HG03103 (cell line): ENCODE data around the gene DHCR24.
"Not testable (repeated sequence)": the region's sequence is repeated elsewhere in the genome, so short reads cannot be mapped to it uniquely, and the experiment has no call there.

Experiments used
- ATAC-seq: cut with Tn5 transposase; IDR thresholded peaks from one replicate; pipeline ENCODE4 v1.9.1; 2021; ENCODE audit warnings: low read depth; ENCODE audit not compliant: unreplicated experiment

The DHCR24 gene, protein sequence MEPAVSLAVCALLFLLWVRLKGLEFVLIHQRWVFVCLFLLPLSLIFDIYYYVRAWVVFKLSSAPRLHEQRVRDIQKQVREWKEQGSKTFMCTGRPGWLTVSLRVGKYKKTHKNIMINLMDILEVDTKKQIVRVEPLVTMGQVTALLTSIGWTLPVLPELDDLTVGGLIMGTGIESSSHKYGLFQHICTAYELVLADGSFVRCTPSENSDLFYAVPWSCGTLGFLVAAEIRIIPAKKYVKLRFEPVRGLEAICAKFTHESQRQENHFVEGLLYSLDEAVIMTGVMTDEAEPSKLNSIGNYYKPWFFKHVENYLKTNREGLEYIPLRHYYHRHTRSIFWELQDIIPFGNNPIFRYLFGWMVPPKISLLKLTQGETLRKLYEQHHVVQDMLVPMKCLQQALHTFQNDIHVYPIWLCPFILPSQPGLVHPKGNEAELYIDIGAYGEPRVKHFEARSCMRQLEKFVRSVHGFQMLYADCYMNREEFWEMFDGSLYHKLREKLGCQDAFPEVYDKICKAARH

DNA sequence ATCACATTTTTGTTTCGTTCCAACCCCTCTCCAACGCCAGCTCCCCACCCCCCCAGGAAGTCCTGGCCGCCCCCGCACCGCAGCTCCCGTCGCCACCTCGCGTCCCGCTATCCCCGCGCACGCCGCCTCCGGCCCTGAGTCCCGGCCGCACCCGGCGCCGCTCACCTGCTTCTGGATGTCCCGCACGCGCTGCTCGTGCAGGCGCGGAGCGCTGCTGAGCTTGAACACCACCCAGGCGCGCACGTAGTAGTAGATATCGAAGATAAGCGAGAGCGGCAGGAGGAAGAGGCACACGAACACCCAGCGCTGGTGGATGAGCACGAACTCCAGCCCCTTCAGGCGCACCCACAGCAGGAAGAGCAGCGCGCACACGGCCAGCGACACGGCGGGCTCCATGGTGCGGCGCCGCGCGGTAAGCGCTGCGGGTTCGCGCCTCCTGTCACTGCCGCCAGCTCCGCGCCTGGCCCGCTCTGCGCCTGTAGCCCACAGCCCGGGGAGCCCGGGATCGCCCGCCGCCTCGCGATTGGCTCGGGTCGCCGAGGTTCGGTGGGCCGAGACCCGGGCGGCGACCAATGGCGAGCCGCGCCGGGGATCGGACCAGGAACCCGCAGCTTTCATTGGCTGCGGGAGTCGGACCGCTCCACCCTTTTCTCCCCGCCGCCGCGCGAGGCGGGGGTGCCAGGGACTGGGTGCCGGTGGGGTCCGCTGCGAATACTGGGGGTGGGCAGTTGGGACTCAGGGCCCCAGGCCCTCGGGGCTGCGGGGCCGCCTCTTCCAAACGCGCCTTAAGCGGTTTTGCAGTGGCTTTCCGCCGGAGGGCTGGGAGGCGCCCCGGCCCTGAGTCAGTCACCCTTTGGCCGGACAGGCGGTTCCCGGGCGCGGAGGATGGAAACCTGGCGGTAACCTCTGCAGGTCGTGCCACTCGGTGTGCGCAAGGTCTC lies at the start of gene DHCR24:
Gene DHCR24 (minus strand): TSS at position 472 of the 941 bp plus-strand sequence. CDS start 76 bp downstream, at position 396.
- peak; percentile 90 for ATAC-seq

DNA sequence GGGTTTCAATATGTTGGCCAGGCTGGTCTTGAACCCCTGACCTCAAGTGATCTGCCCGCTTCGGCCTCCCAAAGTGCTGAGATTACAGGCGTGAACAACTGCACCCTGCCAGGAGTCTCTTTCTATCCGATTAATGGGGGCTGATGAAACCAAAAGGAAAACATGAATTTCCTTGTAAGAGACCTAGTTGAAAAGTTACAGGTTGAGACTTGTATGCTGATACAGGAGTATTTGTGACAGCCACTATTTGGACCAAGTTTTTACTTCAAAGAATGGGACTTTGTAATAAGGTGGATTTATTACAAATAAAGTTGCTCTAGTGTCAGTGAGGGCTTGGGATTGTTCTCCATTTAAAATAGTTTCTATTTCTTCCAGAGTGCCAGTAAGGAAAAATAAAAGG lies 49.8 kb upstream of the DHCR24 start:
- ATAC-seq: no peak

DNA sequence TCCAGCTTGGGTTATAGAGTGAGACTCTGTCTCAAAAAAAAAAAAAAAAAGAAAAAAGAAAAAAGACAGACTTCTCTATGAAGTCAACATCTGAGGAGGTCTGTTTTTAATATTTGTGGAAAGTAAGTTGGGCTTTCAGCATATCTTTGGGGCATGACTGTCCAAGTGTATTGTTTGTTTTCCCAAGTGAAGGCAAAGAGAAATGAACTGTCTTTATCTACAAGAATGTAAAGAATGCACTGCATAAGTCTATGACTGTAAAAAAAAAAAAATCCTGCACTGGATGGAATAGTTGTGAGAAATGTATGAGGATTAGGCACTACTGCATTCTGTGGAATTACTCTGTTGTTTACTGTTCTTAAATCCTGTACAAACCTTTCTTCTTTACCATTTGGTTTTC lies 47.9 kb upstream of the DHCR24 start:
- no peak for ATAC-seq

DNA sequence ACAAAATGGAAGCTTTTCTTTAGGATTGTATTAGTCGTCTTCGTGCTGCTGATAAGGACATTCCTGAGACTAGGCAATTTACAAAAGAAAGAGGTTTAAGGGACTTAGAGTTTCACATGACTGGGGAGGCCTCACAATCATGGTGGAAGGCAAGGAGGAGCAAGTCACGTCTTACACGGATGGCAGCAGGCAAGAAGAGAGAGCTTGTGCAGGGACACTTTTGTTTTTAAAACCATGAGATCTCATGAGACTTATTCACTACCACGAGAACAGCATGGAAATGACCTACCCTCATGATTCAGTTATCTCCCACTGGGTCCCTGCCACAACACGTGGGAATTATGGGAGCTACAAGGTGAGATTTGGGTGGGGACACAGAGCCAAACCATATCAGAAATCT lies 47.1 kb upstream of the DHCR24 start:
- ATAC-seq: not testable (repeated sequence)

DNA sequence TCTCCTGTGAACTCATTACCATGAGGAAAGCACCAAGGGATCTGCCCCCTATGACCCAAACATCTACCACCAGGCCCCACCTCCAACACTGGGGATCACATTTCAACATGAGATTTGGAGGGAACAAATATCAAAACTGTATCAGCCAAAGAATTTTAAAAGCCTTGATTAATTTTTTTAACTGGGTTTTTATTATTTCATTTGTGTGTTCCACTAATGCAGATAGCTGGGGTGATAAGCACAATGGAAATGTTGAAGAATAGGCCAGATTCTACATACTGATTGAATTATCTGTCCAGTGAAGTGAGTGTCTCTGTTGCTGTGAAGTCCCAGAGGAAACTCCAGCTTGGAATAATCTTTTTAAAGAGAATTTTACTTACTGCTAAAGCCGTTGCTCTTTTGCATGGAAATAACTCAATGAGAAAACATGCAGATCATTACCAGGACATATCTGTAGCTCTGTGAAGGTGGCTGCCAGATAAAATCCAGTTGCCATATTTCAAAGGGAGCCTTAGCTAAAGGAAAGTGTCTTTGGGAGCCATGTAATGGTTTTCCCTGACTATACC lies 44.4 kb upstream of the DHCR24 start:
- no peak for ATAC-seq

DNA sequence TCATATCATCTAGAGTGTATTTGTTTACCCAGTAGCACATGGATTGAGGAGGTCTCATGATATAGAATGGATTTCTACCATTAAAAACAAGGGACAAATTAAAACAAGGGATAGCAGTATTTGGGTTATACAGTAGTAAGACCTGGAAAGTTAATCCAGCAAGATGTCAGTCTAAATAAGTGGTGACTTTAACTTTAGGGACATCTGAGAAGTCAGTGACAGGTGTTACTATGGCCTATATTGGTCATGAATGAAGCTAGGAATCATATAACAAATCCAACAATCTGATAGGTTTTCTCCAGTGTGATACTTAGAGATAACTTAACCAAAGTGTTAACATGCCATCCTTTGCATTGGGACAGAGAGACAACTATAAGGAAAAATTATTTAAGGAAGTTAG lies 42.7 kb upstream of the DHCR24 start:
- ATAC-seq: no peak

DNA sequence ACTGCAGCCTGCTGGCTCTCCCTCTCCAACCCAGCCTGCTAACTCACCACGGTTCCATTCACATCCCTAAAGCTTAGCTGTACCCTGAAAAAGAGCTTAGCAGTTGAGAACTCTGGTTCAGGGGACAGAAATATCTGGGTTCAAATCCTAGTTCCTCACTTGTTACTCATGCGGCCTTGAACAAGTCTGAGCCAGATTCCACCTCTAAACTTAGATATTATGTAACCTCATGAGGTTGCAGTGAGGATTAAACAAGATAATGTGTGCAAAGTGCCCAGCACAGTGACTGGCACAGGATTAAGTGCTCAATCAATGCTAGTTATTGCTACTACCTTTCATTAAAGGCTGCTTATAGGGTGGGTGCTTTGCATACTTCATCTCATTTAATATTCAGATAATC lies 41.3 kb upstream of the DHCR24 start:
- no peak for ATAC-seq

DNA sequence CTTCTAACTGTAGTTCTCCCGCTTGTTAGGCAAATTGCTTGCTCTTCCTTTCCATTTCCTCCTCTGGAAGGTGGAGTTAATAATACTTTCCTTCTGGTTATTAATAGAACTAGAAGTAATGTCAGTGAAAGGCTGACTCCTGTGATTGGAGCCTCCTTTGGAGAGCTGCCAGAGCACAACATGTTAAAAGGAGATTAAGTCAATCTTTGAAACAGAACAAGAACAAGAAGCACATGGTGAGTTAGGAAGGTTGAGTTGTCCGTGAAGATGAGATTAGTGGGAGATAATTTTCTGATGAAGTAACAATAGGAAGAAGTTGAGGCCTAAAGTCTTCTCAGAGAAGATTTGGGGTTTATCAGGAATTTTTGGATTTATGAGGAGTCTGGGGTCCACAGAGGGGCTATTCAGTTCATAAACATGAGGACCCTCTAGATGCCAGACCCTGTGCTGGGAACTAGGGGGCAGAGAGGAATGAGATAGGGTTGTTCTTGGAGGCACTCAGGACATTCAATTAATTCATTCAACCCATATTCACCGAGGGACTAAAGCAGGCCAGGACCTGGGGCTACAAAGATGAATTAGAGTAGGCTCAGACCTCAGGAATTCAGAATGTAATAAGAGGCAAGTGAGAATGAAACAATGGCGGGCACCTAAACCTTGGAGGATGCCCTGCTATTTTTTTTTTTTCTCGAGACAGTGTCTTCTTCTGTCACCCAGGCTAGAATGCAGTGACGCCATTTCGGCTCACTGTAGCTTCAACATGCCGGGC lies 40.7 kb upstream of the DHCR24 start:
- ATAC-seq: no peak

DNA sequence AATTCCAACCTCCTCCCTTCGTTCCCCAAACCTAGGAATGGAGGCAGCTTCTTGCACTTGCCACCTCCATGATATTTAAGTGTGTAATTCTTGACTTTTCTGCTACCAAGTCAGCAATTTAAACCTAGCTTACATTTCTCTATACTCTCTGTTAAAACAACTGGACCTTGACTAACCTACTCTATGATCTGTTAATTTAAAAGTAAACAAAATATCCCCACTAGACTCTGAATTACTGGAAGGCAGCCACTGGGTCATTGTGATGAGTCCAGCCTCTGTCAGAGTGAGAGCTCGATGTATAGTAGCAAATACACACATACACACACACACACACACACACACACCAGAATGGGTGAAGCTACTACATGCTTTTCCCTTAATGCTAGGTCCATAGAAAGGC lies 40.0 kb upstream of the DHCR24 start:
- ATAC-seq: no peak

DNA sequence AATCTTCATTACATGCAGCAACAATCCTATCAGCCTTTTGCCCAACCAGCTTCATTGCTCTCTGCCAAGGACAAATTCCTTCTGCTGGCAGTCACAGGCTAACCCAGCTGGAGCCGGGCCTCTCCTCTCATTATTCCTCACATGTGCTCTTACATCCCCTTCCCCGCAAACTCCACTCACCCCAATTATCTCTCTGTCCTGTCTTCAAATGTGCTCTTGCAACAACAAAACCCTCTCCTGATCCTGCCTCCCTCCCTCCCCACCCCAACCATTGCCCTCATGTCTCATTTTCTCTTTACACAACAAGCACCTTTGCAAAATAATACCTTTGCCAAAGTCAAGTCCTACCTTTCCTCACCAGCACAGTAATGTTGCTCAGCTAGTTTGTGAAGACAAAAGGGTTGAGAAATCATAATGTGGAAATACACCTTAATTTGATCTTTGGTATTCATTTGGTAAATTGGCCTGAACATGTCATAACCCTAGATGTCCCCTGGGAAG lies 36.0 kb upstream of the DHCR24 start:
- ATAC-seq: no peak

DNA sequence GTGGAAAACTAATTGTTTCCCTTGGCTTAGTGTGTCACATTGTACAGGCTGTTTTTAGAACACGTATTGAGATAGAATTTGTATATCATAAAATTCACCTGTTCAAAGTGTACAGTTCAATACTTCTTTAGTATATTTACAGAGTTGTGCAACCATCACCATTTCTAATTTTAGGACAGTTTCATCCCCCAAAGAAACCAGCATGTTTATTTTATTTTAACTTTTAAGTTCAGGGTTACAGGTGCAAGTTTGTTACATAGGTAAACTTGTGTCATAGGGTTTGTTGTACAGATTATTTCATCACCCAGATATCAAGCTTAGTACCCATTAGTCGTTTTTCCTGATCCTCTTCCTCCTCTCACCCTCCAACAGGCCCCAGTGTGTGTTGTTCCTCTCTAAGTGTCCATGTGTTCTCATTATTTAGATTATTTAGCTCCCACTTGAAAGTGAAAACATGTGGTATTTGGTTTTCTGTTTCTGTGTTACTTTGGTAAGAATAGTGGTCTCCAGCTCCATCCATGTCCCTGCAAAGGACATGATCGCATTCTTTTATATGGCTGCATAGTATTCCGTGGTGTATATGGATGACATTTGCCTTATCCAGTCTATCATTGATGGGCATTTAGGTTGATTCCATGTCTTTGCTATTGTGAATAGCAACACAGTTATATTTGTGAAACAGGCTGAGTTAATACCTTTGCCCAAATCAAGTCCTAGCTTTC lies 35.2 kb upstream of the DHCR24 start:
- no peak for ATAC-seq

DNA sequence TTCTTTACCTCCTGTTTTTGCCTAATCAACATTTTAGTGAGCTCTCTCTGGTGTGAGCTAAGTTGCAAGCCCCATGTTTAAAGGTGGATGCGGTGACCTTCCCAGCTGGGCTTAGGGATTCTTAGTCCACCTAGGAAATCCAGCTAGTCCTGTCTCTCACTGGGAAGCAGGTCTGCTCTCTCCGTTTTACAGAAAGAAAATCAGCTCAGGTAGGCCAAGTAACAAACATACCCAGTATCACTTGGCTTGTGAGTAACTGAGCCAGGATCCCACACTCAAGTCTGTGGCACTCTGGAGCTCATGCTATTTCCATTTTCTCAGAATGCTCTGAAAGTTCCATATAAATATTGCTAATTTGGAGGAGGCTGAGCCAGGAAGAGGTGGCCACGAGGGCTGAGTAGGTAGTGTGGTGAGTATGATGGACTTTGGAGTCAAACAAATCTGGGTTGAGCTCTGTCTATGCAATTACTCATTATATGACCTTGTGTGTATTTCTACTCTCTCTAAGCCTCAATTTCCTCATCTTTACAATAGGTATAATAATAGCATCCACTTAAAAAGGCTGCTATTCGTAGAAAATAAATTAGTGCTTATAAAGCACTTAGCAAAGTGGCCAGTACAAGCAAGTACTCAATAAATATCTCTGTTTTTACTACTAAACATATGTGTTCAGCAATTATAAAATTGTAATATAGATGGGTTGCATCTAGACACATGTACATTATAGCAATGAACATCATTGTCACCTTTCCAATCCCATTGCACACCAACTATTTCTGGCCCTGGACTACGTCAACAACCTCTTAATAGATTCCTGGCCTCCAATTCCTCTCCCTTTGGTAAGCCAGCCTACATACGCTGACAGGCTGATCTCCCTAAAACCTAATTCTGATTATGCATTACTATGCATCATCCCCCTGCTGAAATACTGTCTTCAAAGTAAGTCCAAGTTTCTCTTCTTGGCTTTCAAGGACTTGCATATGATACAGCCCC lies 32.7 kb upstream of the DHCR24 start:
- ATAC-seq: no peak

DNA sequence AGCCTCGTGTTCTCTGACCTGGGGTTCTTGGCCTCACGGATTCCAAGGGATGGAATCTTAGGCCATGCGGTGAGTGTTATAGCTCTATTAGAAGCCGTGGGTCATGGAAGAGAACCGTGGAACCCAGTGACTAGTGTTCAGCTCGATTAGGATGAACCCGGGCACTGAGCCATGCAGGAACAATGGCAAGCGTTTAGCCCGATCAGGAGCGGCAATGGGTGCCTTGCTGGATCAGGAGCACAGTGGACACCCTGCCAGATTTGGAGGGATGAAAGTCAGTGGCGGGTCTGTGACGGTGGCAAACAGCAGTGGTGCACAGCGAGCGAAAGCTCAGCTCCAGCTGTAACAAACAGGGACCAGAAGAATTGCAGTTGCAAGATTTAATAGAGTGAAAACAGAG lies 24.1 kb upstream of the DHCR24 start:
- not testable (repeated sequence) for ATAC-seq

DNA sequence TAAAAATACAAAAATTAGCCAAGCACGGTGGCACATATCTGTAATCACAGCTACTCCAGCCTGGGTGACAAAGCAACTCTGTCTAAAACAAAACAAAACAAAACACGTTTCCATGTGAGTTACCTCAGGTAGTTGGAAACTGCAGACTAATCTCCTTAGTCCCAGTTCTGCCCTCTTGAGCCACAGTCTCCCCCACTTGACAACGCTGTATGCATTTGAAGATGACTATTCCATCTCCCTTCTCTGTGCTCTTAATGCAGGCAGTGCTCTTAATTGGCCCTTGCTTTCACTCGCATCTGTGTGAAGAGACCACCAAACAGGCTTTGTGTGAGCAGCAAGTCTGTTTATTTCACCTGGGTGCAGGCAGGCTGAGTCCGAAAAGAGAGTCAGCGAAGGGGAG lies 19.6 kb upstream of the DHCR24 start:
- no peak for ATAC-seq

DNA sequence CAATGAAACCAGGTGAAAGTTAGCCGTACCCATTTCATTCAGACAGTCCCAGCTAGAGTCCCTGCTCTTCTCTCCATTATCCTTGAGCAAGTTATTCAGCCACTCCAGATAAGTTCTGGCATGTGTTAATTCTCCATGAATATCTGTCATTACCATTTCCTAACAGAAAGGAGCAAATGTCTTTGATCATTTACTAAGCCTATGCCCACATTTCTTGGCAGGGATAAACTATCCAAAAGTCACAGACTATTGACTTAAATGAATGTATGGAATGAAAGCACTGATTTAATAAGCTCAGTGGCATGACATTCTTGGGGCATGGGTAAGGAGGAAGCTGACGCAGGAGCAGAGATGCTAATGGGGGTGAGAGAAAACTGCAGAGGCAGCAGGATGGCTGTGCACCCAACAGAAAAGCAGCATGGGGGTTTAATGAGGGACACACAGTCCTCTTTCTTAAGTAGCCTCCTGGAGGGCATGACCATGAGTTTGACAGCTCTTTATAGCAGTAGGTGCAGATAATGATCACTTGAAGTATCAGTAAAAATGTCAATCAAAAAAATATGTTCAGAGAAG lies 17.6 kb upstream of the DHCR24 start:
- no peak for ATAC-seq

DNA sequence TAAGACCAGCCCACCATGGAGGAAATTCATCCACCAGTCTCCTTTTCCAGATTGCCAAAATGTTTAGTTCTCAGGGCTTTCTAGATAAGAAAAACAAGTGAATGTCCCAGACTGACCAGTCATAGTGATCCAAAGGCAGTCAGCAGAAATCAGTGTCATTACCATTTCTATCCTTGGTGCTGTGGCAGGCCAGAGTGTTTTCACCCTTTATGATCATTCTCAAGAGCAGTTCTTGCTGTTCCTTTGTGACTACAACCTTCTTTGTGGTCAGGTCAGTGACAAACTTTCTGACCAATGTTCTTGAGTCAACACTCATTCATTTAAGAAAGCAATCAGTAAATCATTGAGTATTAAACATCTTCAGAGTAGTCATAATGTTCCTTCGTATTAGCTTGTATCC lies 7.3 kb upstream of the DHCR24 start:
- ATAC-seq: no peak

DNA sequence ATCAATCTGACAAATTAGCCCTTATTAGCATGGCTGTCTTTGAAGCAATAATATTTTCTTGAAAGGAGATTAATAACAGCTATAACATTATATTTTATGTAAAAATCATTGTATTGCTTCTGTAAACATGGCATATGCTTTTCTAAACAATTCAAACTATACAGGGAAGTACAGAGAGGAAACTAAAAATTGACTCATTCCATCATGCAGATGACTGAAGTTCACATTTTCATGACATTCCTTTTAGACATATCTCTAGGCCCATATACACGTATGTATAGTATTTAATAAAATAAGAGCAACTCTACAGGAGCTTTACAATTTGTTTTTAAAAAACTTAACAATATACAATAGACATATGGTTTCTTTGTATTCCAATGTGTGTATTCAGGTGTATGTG lies 5.6 kb upstream of the DHCR24 start:
- no peak for ATAC-seq

DNA sequence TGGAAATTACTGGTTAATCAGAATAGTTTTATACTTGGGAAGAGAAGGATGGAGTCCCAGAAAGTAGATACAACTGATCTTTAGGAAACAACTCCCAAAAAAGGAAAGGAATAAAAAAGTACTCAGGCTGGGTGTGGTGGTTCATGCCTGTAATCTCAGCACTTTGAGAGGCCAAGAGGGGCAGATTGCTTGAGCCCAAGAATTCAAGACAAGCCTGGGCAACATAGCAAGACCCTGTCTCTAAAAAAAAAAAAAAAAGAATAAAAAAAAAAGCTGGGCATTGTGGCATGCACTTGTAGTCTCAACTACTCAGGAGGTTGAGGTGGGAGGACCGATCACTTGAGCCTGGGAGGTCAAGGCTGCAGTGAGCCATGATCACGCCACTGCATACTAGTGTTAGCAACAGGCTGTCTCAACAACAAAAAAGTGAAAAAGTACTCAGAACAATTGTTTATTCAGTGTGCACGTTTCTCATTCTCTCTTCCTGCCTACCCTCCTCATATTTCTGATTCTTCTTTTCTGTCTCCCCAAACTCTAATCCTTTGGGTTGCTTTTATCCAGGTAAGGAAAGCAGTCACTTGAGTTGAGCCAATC lies 2.2 kb upstream of the DHCR24 start:
- ATAC-seq: no peak
